ENCODE results near the gene PIANP.
A peak's percentile ranks its signal among the peaks of the same experiment; 100 is the strongest.
"Not testable (repeated sequence)": the region's sequence is repeated elsewhere in the genome, so short reads cannot be mapped to it uniquely, and the experiment has no call there.

The PIANP gene

GRCh38 chr12:6700646-6701051 lies at the start of gene PIANP:
Gene PIANP (minus strand): TSS chr12:6700815. CDS start chr12:6698061, 2,754 bp downstream.
- peak; percentile 31 for DNase-seq (ENCODE audit: low read depth)
- TF ChIP-seq CTCF (conservative IDR thresholded peaks at IDR 0.05; ENCODE audit: low read depth, low read length) = no peak
- H3K4me3 ChIP-seq (ENCODE audit: low read depth, low read length) = peak within 1 kb of the TSS; percentile 51

GRCh38 chr12:6748761-6749160 lies 48.1 kb upstream of the PIANP start:
- no peak for DNase-seq (ENCODE audit: low read depth)
- no peak for TF ChIP-seq CTCF (conservative IDR thresholded peaks at IDR 0.05; ENCODE audit: low read depth, low read length)
- no peak overlapping the region for H3K4me3 ChIP-seq (ENCODE audit: low read depth, low read length)

GRCh38 chr12:6747216-6747615 lies 46.6 kb upstream of the PIANP start:
- no peak overlapping the region for H3K4me3 ChIP-seq (ENCODE audit: low read depth, low read length)
- no peak for TF ChIP-seq CTCF (conservative IDR thresholded peaks at IDR 0.05; ENCODE audit: low read depth, low read length)
- no peak for DNase-seq (ENCODE audit: low read depth)

- TF ChIP-seq CTCF (conservative IDR thresholded peaks at IDR 0.05; ENCODE audit: low read depth, low read length) = no peak
- H3K4me3 ChIP-seq (ENCODE audit: low read depth, low read length) = no peak overlapping the region
- no peak for DNase-seq (ENCODE audit: low read depth)
Measured at GRCh38 chr12:6745741-6746525, 45.3 kb upstream of the PIANP start.

- DNase-seq (ENCODE audit: low read depth); H3K4me3 ChIP-seq (ENCODE audit: low read depth, low read length): not testable (repeated sequence)
Measured at GRCh38 chr12:6743300-6743699, 42.7 kb upstream of the PIANP start.

- no peak overlapping the region for H3K4me3 ChIP-seq (ENCODE audit: low read depth, low read length)
- no peak for DNase-seq (ENCODE audit: low read depth)
- TF ChIP-seq CTCF (conservative IDR thresholded peaks at IDR 0.05; ENCODE audit: low read depth, low read length) = no peak
Measured at GRCh38 chr12:6742834-6743233, 42.2 kb upstream of the PIANP start.

GRCh38 chr12:6742080-6742479 lies 41.5 kb upstream of the PIANP start:
- not testable (repeated sequence) for DNase-seq (ENCODE audit: low read depth); H3K4me3 ChIP-seq (ENCODE audit: low read depth, low read length)

- DNase-seq (ENCODE audit: low read depth) = no peak
- H3K4me3 ChIP-seq (ENCODE audit: low read depth, low read length) = no peak overlapping the region
- TF ChIP-seq CTCF (conservative IDR thresholded peaks at IDR 0.05; ENCODE audit: low read depth, low read length) = no peak
Measured at GRCh38 chr12:6736754-6737153, 36.1 kb upstream of the PIANP start.
